ENCODE measurements around the gene ZBTB8OS. TPM values are rescaled to one million over a fixed set of nuclear protein-coding genes. Genes with fewer than 3 reads are reported as not detected.
"Not testable (repeated sequence)": the region's sequence is repeated elsewhere in the genome, so short reads cannot be mapped to it uniquely, and the experiment has no call there.

The ZBTB8OS gene
- total RNA-seq, 1 donor = 34.6 TPM

DNA sequence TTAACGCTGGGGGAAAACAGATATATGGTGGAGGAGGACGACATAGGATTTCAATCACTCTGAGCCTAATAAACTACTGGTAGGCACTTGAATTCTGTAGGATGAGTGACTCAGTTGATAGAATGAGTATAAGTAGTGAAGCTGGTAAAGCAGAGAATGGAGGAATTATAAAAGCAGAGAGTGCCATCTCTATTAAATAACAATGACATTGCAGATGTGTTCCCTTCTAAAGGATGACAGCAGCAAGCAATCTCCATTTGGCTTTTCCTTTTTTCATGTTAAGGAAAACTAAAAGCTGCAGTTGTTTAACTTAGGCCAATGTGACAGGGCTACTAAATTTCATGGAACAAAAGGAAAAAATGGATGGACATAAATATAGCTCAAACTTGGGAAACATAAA lies 17.5 kb downstream of the ZBTB8OS start:
- no peak overlapping the region for H3K4me3 ChIP-seq (ENCODE audit: low read depth, low read length)
- TF ChIP-seq, protein P1, sequence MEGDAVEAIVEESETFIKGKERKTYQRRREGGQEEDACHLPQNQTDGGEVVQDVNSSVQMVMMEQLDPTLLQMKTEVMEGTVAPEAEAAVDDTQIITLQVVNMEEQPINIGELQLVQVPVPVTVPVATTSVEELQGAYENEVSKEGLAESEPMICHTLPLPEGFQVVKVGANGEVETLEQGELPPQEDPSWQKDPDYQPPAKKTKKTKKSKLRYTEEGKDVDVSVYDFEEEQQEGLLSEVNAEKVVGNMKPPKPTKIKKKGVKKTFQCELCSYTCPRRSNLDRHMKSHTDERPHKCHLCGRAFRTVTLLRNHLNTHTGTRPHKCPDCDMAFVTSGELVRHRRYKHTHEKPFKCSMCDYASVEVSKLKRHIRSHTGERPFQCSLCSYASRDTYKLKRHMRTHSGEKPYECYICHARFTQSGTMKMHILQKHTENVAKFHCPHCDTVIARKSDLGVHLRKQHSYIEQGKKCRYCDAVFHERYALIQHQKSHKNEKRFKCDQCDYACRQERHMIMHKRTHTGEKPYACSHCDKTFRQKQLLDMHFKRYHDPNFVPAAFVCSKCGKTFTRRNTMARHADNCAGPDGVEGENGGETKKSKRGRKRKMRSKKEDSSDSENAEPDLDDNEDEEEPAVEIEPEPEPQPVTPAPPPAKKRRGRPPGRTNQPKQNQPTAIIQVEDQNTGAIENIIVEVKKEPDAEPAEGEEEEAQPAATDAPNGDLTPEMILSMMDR (IDR thresholded peaks at IDR 0.05; ENCODE audit: insufficient read depth, low read length) = no peak
- no peak for DNase-seq (ENCODE audit: low read depth)

DNA sequence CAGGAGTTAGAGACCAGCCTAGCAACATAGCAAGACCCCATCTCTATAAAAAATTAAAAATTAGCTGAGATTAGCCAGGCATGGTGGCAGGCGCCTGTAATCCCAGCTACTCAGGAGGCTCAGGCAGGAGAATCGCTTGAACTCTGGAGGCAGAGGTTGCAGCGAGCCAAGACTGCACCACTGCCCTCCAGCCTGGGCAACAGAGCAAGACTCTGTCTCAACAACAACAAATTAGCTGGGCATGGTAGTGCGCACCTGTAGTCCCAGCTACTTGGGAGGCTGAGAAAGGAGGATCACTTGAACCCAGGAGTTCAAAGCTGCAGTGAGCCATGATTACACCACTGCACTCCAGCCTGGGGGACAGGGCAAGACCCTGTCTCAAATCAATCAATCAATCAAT lies 20.2 kb downstream of the ZBTB8OS start:
- not testable (repeated sequence) for H3K4me3 ChIP-seq (ENCODE audit: low read depth, low read length); DNase-seq (ENCODE audit: low read depth)

DNA sequence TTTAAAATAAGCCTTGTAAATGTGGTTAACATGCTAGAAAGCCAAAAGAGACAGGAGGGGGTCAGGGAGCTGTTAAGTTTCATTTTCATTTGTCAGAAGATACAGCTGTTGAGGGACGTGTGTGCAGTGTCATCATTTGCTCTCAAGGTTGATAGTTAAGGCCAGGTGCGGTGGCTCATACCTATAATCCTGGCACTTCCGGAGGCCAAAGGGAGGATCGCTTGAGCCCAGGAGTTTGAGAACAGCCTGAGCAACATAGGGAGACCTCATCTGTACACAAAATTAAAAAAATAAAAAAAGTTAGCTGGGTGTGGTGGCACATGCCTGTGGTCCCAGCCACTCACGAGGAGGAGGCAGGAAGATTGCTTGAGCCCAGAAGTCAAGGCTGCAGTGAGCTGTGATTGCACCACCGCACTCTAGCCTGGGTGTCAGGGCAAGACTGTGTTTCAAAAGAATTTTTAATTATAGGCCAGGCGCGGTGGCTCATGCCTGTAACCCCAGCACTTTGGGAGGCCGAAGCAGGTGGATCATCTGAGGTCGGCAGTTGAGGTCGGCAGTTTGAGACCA lies 22.7 kb downstream of the ZBTB8OS start:
- H3K4me3 ChIP-seq (ENCODE audit: low read depth, low read length) = no peak overlapping the region
- peak; percentile 10 for DNase-seq (ENCODE audit: low read depth)
- TF ChIP-seq, protein P1 (IDR thresholded peaks at IDR 0.05; ENCODE audit: insufficient read depth, low read length) = no peak

DNA sequence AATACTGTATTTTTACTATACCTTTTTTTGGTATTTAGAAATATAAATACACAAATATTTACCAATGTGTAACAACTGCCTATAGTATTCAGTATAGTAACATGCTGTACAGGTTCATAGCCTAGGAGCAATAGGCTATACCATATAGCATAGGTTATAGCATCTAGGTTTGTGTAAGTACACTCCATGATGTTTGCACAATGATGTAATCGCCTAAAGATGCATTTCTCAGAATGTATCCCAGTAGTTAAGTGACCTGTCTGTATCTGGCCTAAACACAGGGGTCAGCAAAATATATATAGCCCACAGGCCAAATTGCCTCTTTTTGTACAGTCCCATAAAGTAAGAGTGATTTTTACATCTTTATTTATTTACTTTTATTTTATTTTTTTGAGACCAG lies 24.2 kb downstream of the ZBTB8OS start:
- no peak for DNase-seq (ENCODE audit: low read depth)
- TF ChIP-seq, protein P1 (IDR thresholded peaks at IDR 0.05; ENCODE audit: insufficient read depth, low read length) = no peak
- no peak overlapping the region for H3K4me3 ChIP-seq (ENCODE audit: low read depth, low read length)

DNA sequence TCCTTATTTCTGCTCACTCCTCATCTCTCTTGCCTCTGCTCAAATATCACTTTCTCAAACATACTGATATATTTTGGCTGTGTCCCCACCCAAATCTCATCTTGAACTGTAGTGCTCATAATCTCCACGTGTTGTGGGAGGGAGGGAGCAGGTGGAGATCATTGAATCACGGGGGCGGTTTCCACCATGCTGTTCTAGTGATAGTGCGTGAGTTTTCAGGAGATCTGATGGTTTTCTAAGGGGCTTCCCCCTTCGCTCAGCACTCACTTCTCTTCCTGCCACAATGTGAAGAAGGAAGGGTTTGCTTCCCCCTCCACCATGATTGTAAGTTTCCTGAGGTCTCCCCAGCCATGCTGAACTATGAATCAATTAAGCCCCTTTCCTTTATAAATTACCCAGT lies 26.6 kb downstream of the ZBTB8OS start:
- TF ChIP-seq, protein P1 (IDR thresholded peaks at IDR 0.05; ENCODE audit: insufficient read depth, low read length) = no peak
- no peak overlapping the region for H3K4me3 ChIP-seq (ENCODE audit: low read depth, low read length)
- no peak for DNase-seq (ENCODE audit: low read depth)

DNA sequence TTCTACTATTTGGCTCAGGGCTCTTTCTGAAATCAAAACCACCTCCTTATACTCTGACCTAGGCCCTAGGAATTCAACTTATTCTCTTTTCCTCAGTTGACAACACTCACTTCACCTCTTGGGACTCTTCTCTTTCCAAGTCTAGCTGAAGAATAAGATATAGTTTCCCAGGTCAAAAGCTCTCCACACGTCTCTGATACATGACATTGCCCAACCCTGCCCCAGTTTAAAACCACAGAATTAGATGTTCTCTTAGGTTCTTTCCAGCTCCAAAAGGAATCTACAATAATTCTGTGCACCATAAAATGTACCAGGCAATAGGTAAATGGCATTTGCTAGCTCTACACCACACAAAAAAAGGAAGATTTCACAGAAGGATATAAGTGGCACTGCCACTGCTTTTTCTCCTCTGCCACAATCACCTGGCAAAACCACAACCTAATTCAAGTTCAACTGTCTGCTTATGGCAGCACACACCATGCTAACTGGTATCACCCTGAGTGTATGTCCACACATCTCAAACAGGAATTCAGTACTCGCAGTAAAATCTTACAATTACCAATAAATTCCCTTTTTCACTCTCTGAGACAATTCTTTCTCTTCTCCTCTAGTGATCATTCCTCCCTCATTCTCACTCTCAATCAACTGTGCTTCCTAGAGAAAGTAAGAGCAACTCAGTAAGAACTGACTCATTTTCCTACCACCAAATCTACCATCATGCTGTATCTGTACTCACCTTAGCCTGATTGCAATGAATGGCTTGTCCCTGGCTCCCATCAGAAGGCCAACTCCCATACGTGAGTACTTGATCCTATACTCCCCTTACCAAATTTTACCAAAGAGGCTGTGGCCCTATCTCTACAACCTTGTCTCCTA lies 27.3 kb downstream of the ZBTB8OS start:
- DNase-seq (ENCODE audit: low read depth) = no peak
- TF ChIP-seq, protein P1 (IDR thresholded peaks at IDR 0.05; ENCODE audit: insufficient read depth, low read length) = no peak
- H3K4me3 ChIP-seq (ENCODE audit: low read depth, low read length) = no peak overlapping the region

DNA sequence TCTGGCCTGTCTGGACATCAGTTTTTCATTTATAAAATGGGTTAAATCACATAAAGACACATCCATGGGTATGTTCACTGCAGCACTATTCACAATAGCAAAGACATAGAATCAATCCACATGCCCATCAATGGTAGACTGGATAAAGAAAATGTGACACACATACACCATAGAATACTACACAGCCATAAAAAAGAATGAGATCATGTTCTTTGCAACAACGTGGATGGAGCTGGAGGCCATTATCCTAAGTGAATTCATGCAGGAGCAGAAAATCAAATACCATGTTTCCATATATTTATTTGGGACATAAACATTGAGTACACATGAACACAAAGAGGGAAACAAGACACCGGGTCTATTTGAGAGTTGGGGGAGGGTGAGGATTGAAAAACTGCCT lies 28.1 kb downstream of the ZBTB8OS start:
- TF ChIP-seq, protein P1 (IDR thresholded peaks at IDR 0.05; ENCODE audit: insufficient read depth, low read length) = no peak
- no peak for DNase-seq (ENCODE audit: low read depth)
- H3K4me3 ChIP-seq (ENCODE audit: low read depth, low read length) = no peak overlapping the region
